Measurements from ENCODE around the gene KLHDC7B. TPM values are rescaled to one million over a fixed set of nuclear protein-coding genes. Genes with fewer than 3 reads are reported as not detected.

KLHDC7B gene
- under 1 TPM in 1 of 4 donors, not detected in 3; 0.90 TPM for total RNA-seq

DNA sequence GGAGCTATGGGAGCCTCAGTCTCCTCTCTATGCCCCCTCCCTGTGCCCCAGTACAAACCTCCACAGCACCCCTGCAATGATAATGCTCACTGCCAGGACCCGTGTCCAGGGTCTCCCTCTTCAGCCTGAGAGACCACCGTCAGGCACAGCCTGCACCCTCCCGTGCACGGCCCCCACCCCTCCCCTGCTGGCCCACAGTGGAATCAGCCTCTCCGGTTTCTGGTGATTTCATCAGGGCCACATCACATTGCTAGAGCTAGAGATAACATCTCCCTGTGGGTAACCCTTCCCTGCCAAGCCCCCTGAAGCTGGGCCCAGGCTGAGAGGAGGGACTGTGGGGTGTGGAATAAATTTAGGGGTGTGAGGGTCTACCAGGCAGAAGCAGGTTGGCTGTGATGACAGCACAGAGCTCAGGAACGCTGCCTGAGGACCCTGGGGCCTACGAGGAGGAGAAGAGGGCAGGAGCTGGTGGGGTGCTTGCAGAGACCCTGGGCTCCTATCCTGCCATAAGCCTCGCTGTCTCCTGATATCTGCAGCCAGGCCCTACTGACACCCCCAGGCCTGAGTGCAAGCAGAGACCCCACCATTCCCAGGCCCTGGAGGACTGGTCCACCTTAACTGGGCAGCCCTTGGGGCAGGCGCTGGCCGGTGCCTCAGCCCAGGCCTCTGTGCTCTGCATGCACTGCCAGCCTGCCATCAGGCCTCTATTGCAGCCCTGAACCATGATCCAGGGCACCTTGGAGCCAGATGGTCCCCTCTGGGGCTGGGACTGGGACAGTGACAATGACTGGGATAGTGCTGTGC, at the start of gene KLHDC7B:
Gene KLHDC7B (plus strand): TSS at position 378 of the 804 bp plus-strand sequence. CDS start 345 bp downstream, at position 723.
- no peak for DNase-seq (ENCODE audit: low spot score in 2 of 2)
- Histone ChIP-seq H3K27me3 (peaks cover 0 to 63% of the 10 kb centered on the region in 2 donors), H3K4me3 (no peak within 1 kb of the TSS), H3K27ac (peak within 1 kb of the TSS in 1 of 4 donors; percentile 59), H3K36me3 (no peaks in the 10 kb centered on the region), H3K9me3 (no peaks in the 10 kb centered on the region), H3K4me1 (peaks cover 0 to 42% (median 20%) of the 10 kb centered on the region in 4 donors)
- TF ChIP-seq, protein P1, sequence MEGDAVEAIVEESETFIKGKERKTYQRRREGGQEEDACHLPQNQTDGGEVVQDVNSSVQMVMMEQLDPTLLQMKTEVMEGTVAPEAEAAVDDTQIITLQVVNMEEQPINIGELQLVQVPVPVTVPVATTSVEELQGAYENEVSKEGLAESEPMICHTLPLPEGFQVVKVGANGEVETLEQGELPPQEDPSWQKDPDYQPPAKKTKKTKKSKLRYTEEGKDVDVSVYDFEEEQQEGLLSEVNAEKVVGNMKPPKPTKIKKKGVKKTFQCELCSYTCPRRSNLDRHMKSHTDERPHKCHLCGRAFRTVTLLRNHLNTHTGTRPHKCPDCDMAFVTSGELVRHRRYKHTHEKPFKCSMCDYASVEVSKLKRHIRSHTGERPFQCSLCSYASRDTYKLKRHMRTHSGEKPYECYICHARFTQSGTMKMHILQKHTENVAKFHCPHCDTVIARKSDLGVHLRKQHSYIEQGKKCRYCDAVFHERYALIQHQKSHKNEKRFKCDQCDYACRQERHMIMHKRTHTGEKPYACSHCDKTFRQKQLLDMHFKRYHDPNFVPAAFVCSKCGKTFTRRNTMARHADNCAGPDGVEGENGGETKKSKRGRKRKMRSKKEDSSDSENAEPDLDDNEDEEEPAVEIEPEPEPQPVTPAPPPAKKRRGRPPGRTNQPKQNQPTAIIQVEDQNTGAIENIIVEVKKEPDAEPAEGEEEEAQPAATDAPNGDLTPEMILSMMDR (IDR thresholded peaks at IDR 0.05) = no peak
- TF ChIP-seq POLR2A (IDR thresholded peaks at IDR 0.05) (no peak), EP300 (IDR thresholded peaks at IDR 0.05) (no peak)
- 51 to 65% methylated on average over 9 of the region's 10 CpGs for WGBS, 2 donors

DNA sequence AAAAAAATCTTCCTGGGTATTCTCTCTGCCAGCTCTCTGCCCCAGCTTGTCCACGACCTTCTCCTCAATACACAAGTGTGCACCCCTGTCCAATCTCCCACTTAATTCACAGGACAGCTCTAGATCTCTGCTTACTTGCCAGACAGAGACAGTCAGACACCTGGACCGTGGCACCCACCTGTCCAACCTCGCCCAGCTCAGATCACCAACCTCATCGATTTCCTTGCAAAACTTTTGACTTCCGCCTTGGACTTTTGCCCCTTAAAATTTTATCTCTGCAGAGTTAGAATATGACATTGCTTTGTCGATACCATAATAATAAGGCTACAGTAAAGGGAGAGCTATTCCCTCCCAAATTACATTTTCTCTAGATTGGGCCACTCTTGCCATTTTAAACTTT, 48.6 kb upstream of the KLHDC7B start:
- Histone ChIP-seq H3K4me3 (no peak overlapping the region), H3K9me3 (no peaks in the 10 kb centered on the region), H3K36me3 (peaks cover 0 to under 1% (median 0%) of the 10 kb centered on the region in 3 donors), H3K4me1 (peaks cover 0 to 6% (median 0%) of the 10 kb centered on the region in 4 donors), H3K27ac (no peak overlapping the region), H3K27me3 (no peaks in the 10 kb centered on the region)
- 81 to 83% methylated on average over 6 of the region's 6 CpGs for WGBS, 2 donors
- no peak for TF ChIP-seq POLR2A (IDR thresholded peaks at IDR 0.05)
- no peak for TF ChIP-seq EP300 (IDR thresholded peaks at IDR 0.05)
- TF ChIP-seq, protein P1 (IDR thresholded peaks at IDR 0.05) = no peak
- no peak for DNase-seq (ENCODE audit: low spot score in 2 of 2)

DNA sequence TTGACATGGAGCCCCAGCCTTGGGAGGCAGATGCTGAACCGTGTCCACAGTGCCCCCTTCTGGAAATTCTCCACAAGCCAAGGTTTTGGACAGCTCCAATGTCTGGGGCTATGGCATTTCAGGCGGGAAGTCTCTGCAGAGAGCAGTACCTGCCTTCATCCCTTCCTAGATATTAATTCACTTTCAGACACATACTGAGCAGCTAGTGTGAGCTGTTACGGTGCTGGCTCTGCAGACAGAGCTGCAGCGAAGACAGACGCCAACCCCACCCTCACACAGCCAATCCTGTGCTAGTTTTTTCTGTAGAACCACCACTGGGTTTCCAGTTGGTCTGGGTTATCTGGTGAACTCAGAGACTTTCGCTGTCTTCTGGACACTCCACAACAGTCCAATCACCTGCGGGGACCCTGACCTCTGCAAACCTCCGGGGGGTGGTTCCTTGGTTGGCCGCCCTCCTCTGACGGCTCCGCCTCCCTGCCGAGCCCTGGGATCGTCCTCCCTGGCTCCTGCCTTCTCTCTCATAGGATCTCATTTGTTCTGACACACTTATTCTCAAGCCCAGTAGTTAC, 47.3 kb upstream of the KLHDC7B start:
- H3K4me1 ChIP-seq = peaks cover 0 to 6% (median 0%) of the 10 kb centered on the region in 4 donors
- TF ChIP-seq POLR2A (IDR thresholded peaks at IDR 0.05) (no peak), EP300 (IDR thresholded peaks at IDR 0.05) (no peak)
- TF ChIP-seq, protein P1 (IDR thresholded peaks at IDR 0.05) = peak; percentile 30 to 53 (median 51)
- DNase-seq (ENCODE audit: low spot score in 2 of 2) = peak in 1 of 2 donors; percentile 54
- no peaks in the 10 kb centered on the region for H3K27me3 ChIP-seq
- 23 to 26% methylated on average over 11 to 13 of the region's 13 CpGs for WGBS, 2 donors
- peaks cover 0 to 14% (median 4%) of the 10 kb centered on the region in 3 donors for H3K36me3 ChIP-seq
- H3K27ac ChIP-seq = no peak overlapping the region
- no peaks in the 10 kb centered on the region for H3K9me3 ChIP-seq
- H3K4me3 ChIP-seq = no peak overlapping the region

DNA sequence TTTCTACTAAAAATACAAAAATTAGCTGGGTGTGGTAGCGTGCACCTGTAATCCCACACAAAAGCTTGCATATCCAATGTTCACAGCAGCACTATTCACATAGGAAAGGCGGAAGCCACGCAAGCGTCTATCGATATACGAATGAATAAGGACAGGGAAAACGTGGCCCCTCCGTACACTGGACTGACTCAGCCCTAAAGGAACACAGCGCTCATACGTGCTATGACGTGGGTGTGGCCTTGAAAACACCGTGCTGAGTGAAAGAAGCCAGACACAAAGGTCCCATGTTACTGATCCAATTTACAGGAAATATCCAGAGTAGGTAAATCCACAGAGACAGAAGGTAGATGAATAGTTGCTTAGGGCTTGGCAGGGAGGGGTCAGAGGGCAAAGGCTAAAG, 45.2 kb upstream of the KLHDC7B start:
- DNase-seq (ENCODE audit: low spot score in 2 of 2) = no peak
- no peaks in the 10 kb centered on the region for H3K9me3 ChIP-seq
- TF ChIP-seq, protein P1 (IDR thresholded peaks at IDR 0.05) = no peak
- no peak for TF ChIP-seq EP300 (IDR thresholded peaks at IDR 0.05)
- TF ChIP-seq POLR2A (IDR thresholded peaks at IDR 0.05) = no peak
- H3K4me1 ChIP-seq = peaks cover 0 to 10% (median 0%) of the 10 kb centered on the region in 4 donors
- H3K27ac ChIP-seq = no peak overlapping the region
- WGBS, 2 donors = 92 to 93% methylated on average over 12 of the region's 12 CpGs
- H3K36me3 ChIP-seq = peaks cover 0 to 32% (median 20%) of the 10 kb centered on the region in 3 donors
- H3K4me3 ChIP-seq = no peak overlapping the region
- no peaks in the 10 kb centered on the region for H3K27me3 ChIP-seq

DNA sequence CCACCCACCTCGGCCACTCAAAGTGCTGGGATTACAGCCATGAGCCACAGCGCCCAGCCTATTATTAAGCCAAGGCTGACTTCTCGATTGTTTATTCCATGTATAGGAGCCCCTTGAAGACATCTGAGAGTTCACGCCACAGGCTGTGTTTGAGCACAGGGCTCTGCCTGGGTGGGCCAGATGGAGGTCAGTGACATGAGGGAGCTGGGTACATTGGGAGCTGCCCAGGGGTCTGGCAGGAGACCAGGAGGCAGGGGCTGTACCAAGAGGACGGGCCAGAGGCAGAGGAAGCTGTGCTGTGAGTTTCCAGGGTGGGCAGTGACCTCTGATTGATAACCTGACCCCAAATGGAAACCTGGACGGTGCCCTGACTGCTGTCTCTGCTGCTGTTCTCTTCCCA, 43.6 kb upstream of the KLHDC7B start:
- Histone ChIP-seq H3K9me3 (no peaks in the 10 kb centered on the region), H3K36me3 (peaks cover 3 to 41% (median 21%) of the 10 kb centered on the region in 3 donors), H3K27ac (no peak overlapping the region), H3K4me1 (peaks cover 0 to 26% (median 9%) of the 10 kb centered on the region in 4 donors), H3K4me3 (no peak overlapping the region), H3K27me3 (no peaks in the 10 kb centered on the region)
- 73 to 84% methylated on average over 6 of the region's 6 CpGs for WGBS, 2 donors
- TF ChIP-seq POLR2A (IDR thresholded peaks at IDR 0.05) = no peak
- TF ChIP-seq, protein P1 (IDR thresholded peaks at IDR 0.05) = no peak
- TF ChIP-seq EP300 (IDR thresholded peaks at IDR 0.05) = no peak
- DNase-seq (ENCODE audit: low spot score in 2 of 2) = no peak

All from tibial nerve (tissue), 4 donors.